Chondrocyte (in vitro differentiated cells): Measurements from ENCODE around the gene ZNF135. TPM values are rescaled to one million over a fixed set of nuclear protein-coding genes. Genes with fewer than 3 reads are reported as not detected.

ENCODE experiments used
- DNase-seq: peaks from one replicate; pipeline ENCODE4 v3.0.0; 2021; ENCODE audit warnings: mixed read lengths, low spot score
- H3K27ac Mint-ChIP-seq: one replicate; pipeline ENCODE4 v1.8.0; 2021; ENCODE audit warnings: mild to moderate bottlenecking, moderate library complexity, mixed read lengths; ENCODE audit not compliant: unreplicated experiment
- H3K27me3 Mint-ChIP-seq: 2 replicates; pipeline ENCODE4 v1.8.0; 2021; ENCODE audit warnings: low read depth, mixed read lengths
- H3K36me3 Mint-ChIP-seq: 2 replicates; pipeline ENCODE4 v1.8.0; 2021; ENCODE audit warnings: low read depth, mixed read lengths
- H3K4me1 Mint-ChIP-seq: 2 replicates; pipeline ENCODE4 v1.8.0; 2021; ENCODE audit warnings: low read depth, mild to moderate bottlenecking, mixed read lengths
- H3K4me3 Mint-ChIP-seq: one replicate; pipeline ENCODE4 v1.8.0; 2021; ENCODE audit warnings: mild to moderate bottlenecking, moderate library complexity, mixed read lengths; ENCODE audit not compliant: unreplicated experiment
- H3K9me3 Mint-ChIP-seq: 2 replicates; pipeline ENCODE4 v1.8.0; 2021; ENCODE audit warnings: low read depth, mixed read lengths
- CTCF ChIP-seq: fragments of 200-600 bp; sonication (generic); IDR thresholded peaks from 2 replicates; pipeline ENCODE4 v1.5.0; 2021; ENCODE audit warnings: antibody characterized with exemption, mild to moderate bottlenecking, moderate library complexity
- total RNA-seq: library from RNA; stranded (reverse); gene quantifications from 3 replicates; pipeline ENCODE4 v1.2.1, GENCODE V29; 2021

Gene ZNF135
- total RNA-seq, 1 donor from 2014 or later = 4.9 TPM

DNA sequence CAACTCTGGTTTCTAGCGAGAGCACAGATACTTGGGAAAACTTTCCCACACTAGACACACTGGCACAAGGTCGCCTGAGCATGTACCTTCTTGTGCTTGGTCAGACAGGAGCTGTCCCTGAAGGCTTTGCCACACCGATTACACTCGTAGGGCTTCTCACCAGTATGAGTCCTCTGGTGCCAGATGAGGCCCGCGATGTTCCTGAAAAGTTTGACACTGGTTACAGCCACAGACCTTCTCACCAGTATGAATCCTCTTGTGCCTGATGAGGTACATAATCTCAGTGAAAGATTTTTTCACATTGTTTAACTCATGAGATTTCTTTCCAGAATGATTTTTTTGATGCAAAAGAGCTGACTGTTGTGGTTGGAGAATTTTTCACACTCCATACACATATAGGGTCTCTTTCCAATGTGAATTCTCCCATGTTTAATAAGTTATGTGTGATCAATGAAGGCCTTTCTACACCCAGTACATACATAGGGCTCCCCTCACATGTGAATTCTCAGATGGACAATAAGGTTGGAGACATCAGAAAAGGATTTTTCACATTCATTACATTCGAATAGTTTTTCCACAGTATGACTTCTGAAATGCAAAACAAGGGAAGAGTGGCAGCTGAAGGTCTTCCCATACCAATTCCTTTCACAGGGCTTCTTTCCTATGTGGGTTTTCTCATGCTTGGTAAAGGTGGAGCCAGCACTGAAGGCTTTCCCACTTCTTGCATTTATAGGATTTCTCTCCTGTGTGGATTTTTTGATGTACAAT lies 48.9 kb downstream of the ZNF135 start:
- H3K36me3 Mint-ChIP-seq = peaks cover 29% of the 10 kb centered on the region
- no peaks in the 10 kb centered on the region for H3K4me1 Mint-ChIP-seq
- H3K27ac Mint-ChIP-seq = no peak overlapping the region
- H3K9me3 Mint-ChIP-seq = peaks cover 61% of the 10 kb centered on the region
- no peak overlapping the region for H3K4me3 Mint-ChIP-seq
- H3K27me3 Mint-ChIP-seq = no peaks in the 10 kb centered on the region
- TF ChIP-seq CTCF = no peak
- no peak for DNase-seq

- no peaks in the 10 kb centered on the region for H3K4me1 Mint-ChIP-seq
- no peak for DNase-seq
- peaks cover 25% of the 10 kb centered on the region for H3K36me3 Mint-ChIP-seq
- TF ChIP-seq CTCF = no peak
- no peak overlapping the region for H3K4me3 Mint-ChIP-seq
- H3K27ac Mint-ChIP-seq = no peak overlapping the region
- H3K27me3 Mint-ChIP-seq = no peaks in the 10 kb centered on the region
- H3K9me3 Mint-ChIP-seq = peaks cover 60% of the 10 kb centered on the region
Measured at GRCh38 chr19:58108546-58108817, 49.4 kb downstream of the ZNF135 start.

GRCh38 chr19:58117841-58118575 lies 58.9 kb downstream of the ZNF135 start:
- TF ChIP-seq CTCF = no peak
- peak; percentile 92 for DNase-seq
- Mint-ChIP-seq H3K27ac (no peak overlapping the region), H3K4me3 (no peak overlapping the region), H3K9me3 (peaks cover 74% of the 10 kb centered on the region), H3K27me3 (no peaks in the 10 kb centered on the region), H3K4me1 (no peaks in the 10 kb centered on the region), H3K36me3 (peaks cover 34% of the 10 kb centered on the region)

- no peak overlapping the region for H3K4me3 Mint-ChIP-seq
Measured at GRCh38 chr19:58118979-58119733, 60.1 kb downstream of the ZNF135 start.

More at GRCh38 chr19:58118979-58119733, 60.1 kb downstream of the ZNF135 start:
- no peaks in the 10 kb centered on the region for H3K27me3 Mint-ChIP-seq
- no peak overlapping the region for H3K27ac Mint-ChIP-seq
- peaks cover 38% of the 10 kb centered on the region for H3K36me3 Mint-ChIP-seq
- peaks cover 81% of the 10 kb centered on the region for H3K9me3 Mint-ChIP-seq
- H3K4me1 Mint-ChIP-seq = no peaks in the 10 kb centered on the region
- TF ChIP-seq CTCF = no peak
- no peak for DNase-seq

Other genes starting within 250 kb of the ZNF135 start
- gene ZNF552, start 244.4 kb upstream of the ZNF135 start, total RNA-seq = 3.6 to 5.5 TPM (median 3.7 TPM) in 3 replicates
- 6.9 to 14.5 TPM (median 8.0 TPM) in 3 replicates for gene ZNF587B, start 229.0 kb upstream of the ZNF135 start, total RNA-seq
- 27.1 to 39.9 TPM (median 30.8 TPM) in 3 replicates for gene ZNF587, start 209.4 kb upstream of the ZNF135 start, total RNA-seq
- gene ZNF814, start 170.2 kb upstream of the ZNF135 start, total RNA-seq = 7.9 to 16.6 TPM (median 8.5 TPM) in 3 replicates
- gene ZNF417, start 142.7 kb upstream of the ZNF135 start, total RNA-seq = 12.9 to 24.5 TPM (median 15.0 TPM) in 3 replicates
- gene ZNF418, start 123.9 kb upstream of the ZNF135 start, total RNA-seq = 6.4 to 9.8 TPM (median 6.7 TPM) in 3 replicates
- gene ZNF256, start 111.6 kb upstream of the ZNF135 start, total RNA-seq = 4.6 to 7.7 TPM (median 5.1 TPM) in 3 replicates
- gene C19orf18, start 84.7 kb upstream of the ZNF135 start, total RNA-seq = 1.4 to 2.1 TPM (median 1.7 TPM) in 3 replicates
- 10.8 to 15.9 TPM (median 11.4 TPM) in 3 replicates for gene ZNF606, start 56.5 kb upstream of the ZNF135 start, total RNA-seq
- 0.37 to 1.3 TPM in 2 of 3 replicates, not detected in the other for gene ZSCAN1, start 25.3 kb upstream of the ZNF135 start, total RNA-seq
- 35.7 to 39.4 TPM (median 37.5 TPM) in 3 replicates for gene ZSCAN18, start 38.9 kb downstream of the ZNF135 start, total RNA-seq
- 8.1 to 11.5 TPM (median 9.2 TPM) in 3 replicates for gene ZNF329, start 91.5 kb downstream of the ZNF135 start, total RNA-seq
- gene ZNF274, start 123.8 kb downstream of the ZNF135 start, total RNA-seq = 12.7 to 14.1 TPM (median 13.2 TPM) in 3 replicates
- 16.2 to 24.7 TPM (median 17.4 TPM) in 3 replicates for gene ZNF544, start 169.6 kb downstream of the ZNF135 start, total RNA-seq
- gene ZNF8, start 219.7 kb downstream of the ZNF135 start, total RNA-seq = 7.9 to 9.2 TPM (median 8.1 TPM) in 3 replicates
- 25.3 to 29.4 TPM (median 26.0 TPM) in 3 replicates for gene ERVK3-1, start 246.1 kb downstream of the ZNF135 start, total RNA-seq